H1 (cell line): ENCODE measurements around the gene PPP1R12A. TPM values are rescaled to one million over a fixed set of nuclear protein-coding genes. Genes with fewer than 3 reads are reported as not detected.

Experiments
- CTCF ChIA-PET: fragments of 300-600 bp; sonication (Branson Sonifier 250); formaldehyde crosslinking; loops from one replicate; lab custom pipeline; 2021; ENCODE audit not compliant: partially characterized antibody; lab: Charles Lee
- POLR2A ChIA-PET: fragments of 300-600 bp; sonication (Branson Sonifier 250); formaldehyde crosslinking; loops from one replicate; lab custom pipeline; 2021; ENCODE audit warnings: inconsistent platforms; ENCODE audit not compliant: partially characterized antibody; lab: Charles Lee
- DNase-seq, 2 experiments: peaks; one replicate each; pipeline versions ENCODE4 v3.0.0 to v3.0.0-alpha.2; 2010 to 2022; ENCODE audit warnings: low spot score in 2 of 2, low read depth in 1 of 2, mixed read lengths in 1 of 2
- FAIRE-seq: peaks from 2 replicates; lab custom pipeline; 2011; peaks lifted over from hg19 to GRCh38; lab: Jason Lieb, UNC
- H2AFZ ChIP-seq: 2 replicates; pipeline ENCODE4 v1.8.1; 2012; ENCODE audit warnings: low read length, inconsistent platforms
- H2AK5ac ChIP-seq: 2 replicates; pipeline ENCODE4 v1.6.1; 2013; ENCODE audit warnings: low read depth, low read length
- H2BK120ac ChIP-seq: replicated peaks from 2 replicates; pipeline ENCODE3; 2013; ENCODE audit warnings: low read depth, low read length, inconsistent platforms
- H2BK12ac ChIP-seq: 2 replicates; pipeline ENCODE4 v1.6.1; 2013; ENCODE audit warnings: low read depth, low read length
- H2BK15ac ChIP-seq: 2 replicates; pipeline ENCODE4 v1.6.1; 2013; ENCODE audit warnings: low read length
- H2BK20ac ChIP-seq: 2 replicates; pipeline ENCODE4 v1.6.1; 2013; ENCODE audit warnings: low read length
- H2BK5ac ChIP-seq: 2 replicates; pipeline ENCODE4 v1.6.1; 2013; ENCODE audit warnings: low read depth, low read length
- H3K14ac ChIP-seq: 2 replicates; pipeline ENCODE4 v1.6.1; 2013; ENCODE audit warnings: inconsistent platforms; ENCODE audit not compliant: insufficient read length
- H3K18ac ChIP-seq: 2 replicates; pipeline ENCODE4 v1.6.1; 2013; ENCODE audit warnings: low read length; ENCODE audit errors: extremely low read depth
- H3K23ac ChIP-seq: 2 replicates; pipeline ENCODE4 v1.6.1; 2013; ENCODE audit warnings: inconsistent platforms; ENCODE audit not compliant: insufficient read length
- H3K23me2 ChIP-seq: 2 replicates; pipeline ENCODE4 v1.6.1; 2013; ENCODE audit warnings: low read depth, low read length
- H3K27ac ChIP-seq: 2 replicates; pipeline ENCODE4 v1.6.1; 2011; ENCODE audit warnings: low read depth, low read length, inconsistent platforms
- H3K27me3 ChIP-seq, 4 experiments: replicated peaks in 1 of 4; 1 replicate in 1 of 4; 2 replicates in 3 of 4; pipeline versions ENCODE4 v1.6.1 to v1.8.1; 2011 to 2013; ENCODE audit warnings: low read length in 3 of 4, mild to moderate bottlenecking in 3 of 4, inconsistent platforms in 2 of 4, mixed read lengths in 2 of 4, moderate library complexity in 1 of 4; ENCODE audit not compliant: control insufficient read depth in 3 of 4, insufficient read depth in 3 of 4; ENCODE audit errors: extremely low read depth in 1 of 4
- H3K36me3 ChIP-seq, 4 experiments: 2 replicates each; pipeline versions ENCODE4 v1.6.1 to v1.8.1; 2011 to 2013; ENCODE audit warnings: mild to moderate bottlenecking in 4 of 4, low read length in 3 of 4, moderate library complexity in 2 of 4, control low read depth in 1 of 4, inconsistent platforms in 1 of 4; ENCODE audit not compliant: insufficient read depth in 4 of 4, control insufficient read depth in 2 of 4
- H3K4ac ChIP-seq: replicated peaks from 2 replicates; pipeline ENCODE3; 2013; ENCODE audit warnings: low read length, low read depth, mixed read lengths, inconsistent platforms; ENCODE audit not compliant: insufficient read length
- H3K4me1 ChIP-seq, 4 experiments: replicated peaks in 1 of 4; 1 replicate in 1 of 4; 2 replicates in 3 of 4; pipeline versions ENCODE4 v1.6.1 to v1.8.1; 2011 to 2013; ENCODE audit warnings: low read length in 3 of 4, inconsistent platforms in 2 of 4, mixed read lengths in 1 of 4; ENCODE audit not compliant: insufficient read depth in 4 of 4, control insufficient read depth in 3 of 4
- H3K4me2 ChIP-seq, 2 experiments: 2 replicates each; pipeline versions ENCODE4 v1.6.1 to v1.8.1; 2011 to 2013; ENCODE audit warnings: low read depth in 2 of 2, low read length in 2 of 2, control low read depth in 1 of 2, inconsistent platforms in 1 of 2, mild to moderate bottlenecking in 1 of 2; ENCODE audit not compliant: insufficient read depth in 1 of 2
- H3K4me3 ChIP-seq, 4 experiments: fragments of 200-600, 300-600 bp in 1 of 4; sonication (generic), shearing (Covaris generic), sonication (Bioruptor Twin) in 1 of 4; 2 replicates each; pipeline versions ENCODE4 v1.5.1 to v1.8.1; 2011 to 2016; ENCODE audit warnings: low read length in 4 of 4, low read depth in 3 of 4, control low read depth in 2 of 4, inconsistent platforms in 2 of 4, mild to moderate bottlenecking in 2 of 4, mixed read lengths in 1 of 4, moderate library complexity in 1 of 4; ENCODE audit not compliant: insufficient read depth in 2 of 4; ENCODE audit errors: extremely low read depth in 1 of 4
- H3K56ac ChIP-seq: replicated peaks from 2 replicates; pipeline ENCODE3; 2013; ENCODE audit warnings: low read depth, mild to moderate bottlenecking, mixed read lengths, low read length, inconsistent platforms; ENCODE audit not compliant: insufficient read length
- H3K79me1 ChIP-seq: 2 replicates; pipeline ENCODE4 v1.6.1; 2013; ENCODE audit warnings: low read depth, low read length, control low read depth
- H3K79me2 ChIP-seq, 2 experiments: 2 replicates each; pipeline versions ENCODE4 v1.6.1 to v1.8.1; 2012 to 2013; ENCODE audit warnings: low read length in 2 of 2, mild to moderate bottlenecking in 2 of 2, inconsistent platforms in 1 of 2; ENCODE audit not compliant: insufficient read depth in 2 of 2, control insufficient read depth in 1 of 2
- H3K9ac ChIP-seq, 4 experiments: replicated peaks in 1 of 4; 1 replicate in 1 of 4; 2 replicates in 3 of 4; pipeline versions ENCODE4 v1.6.1 to v1.8.1; 2011 to 2013; ENCODE audit warnings: low read depth in 3 of 4, low read length in 3 of 4, control low read depth in 2 of 4, mild to moderate bottlenecking in 2 of 4, moderate library complexity in 2 of 4, inconsistent platforms in 1 of 4; ENCODE audit errors: extremely low read depth in 1 of 4
- H3K9me3 ChIP-seq, 2 experiments: 2 replicates each; pipeline versions ENCODE4 v1.6.1 to v1.8.1; 2012 to 2013; ENCODE audit warnings: mild to moderate bottlenecking in 2 of 2, moderate library complexity in 2 of 2, control low read depth in 1 of 2, inconsistent platforms in 1 of 2, low read depth in 1 of 2, low read length in 1 of 2, mixed read lengths in 1 of 2; ENCODE audit not compliant: insufficient read depth in 2 of 2
- H4K20me1 ChIP-seq, 2 experiments: replicated peaks in 1 of 2; 2 replicates each; pipeline versions ENCODE3 to v1.8.1; 2011 to 2013; ENCODE audit warnings: inconsistent platforms in 2 of 2, low read length in 2 of 2, mild to moderate bottlenecking in 1 of 2; ENCODE audit not compliant: insufficient read depth in 2 of 2, control insufficient read depth in 1 of 2
- H4K5ac ChIP-seq: 2 replicates; pipeline ENCODE4 v1.6.1; 2013; ENCODE audit warnings: low read length, low read depth, mixed read lengths, inconsistent platforms; ENCODE audit not compliant: insufficient read length
- H4K8ac ChIP-seq: 2 replicates; pipeline ENCODE4 v1.8.0; 2013; ENCODE audit warnings: mild to moderate bottlenecking, moderate library complexity, low read length, inconsistent platforms; ENCODE audit not compliant: insufficient read depth; ENCODE audit errors: extremely low read depth
- H4K91ac ChIP-seq: replicated peaks from 2 replicates; pipeline ENCODE3; 2013; ENCODE audit warnings: low read length, mixed read lengths, inconsistent platforms; ENCODE audit not compliant: insufficient read length
- ATF2 ChIP-seq: IDR thresholded peaks from 2 replicates; pipeline ENCODE4 v1.6.1; 2012; ENCODE audit warnings: low read length, inconsistent platforms
- POLR2AphosphoS5 ChIP-seq: IDR thresholded peaks from 2 replicates; pipeline ENCODE4 v1.6.1; 2011; ENCODE audit warnings: low read depth, low read length
- WGBS, 2 experiments: shearing (Covaris generic) in 1 of 2; methylation state at CpG; one replicate each; pipeline versions ENCODE4 v1.1.6 to v1.1.7; 2013 to 2015; ENCODE audit warnings: low lambda C conversion rate in 2 of 2, mixed read lengths in 2 of 2, inconsistent platforms in 1 of 2, low coverage in 1 of 2, missing lambda C conversion rate in 1 of 2; ENCODE audit not compliant: insufficient replicate concordance in 2 of 2, insufficient coverage in 1 of 2, insufficient read length in 1 of 2; ENCODE audit errors: extremely low coverage in 1 of 2, missing lambda C conversion rate in 1 of 2; 5-methylcytosine and 5-hydroxymethylcytosine counted together
- polyA plus RNA-seq, 7 experiments: library from polyadenylated mRNA; depleted of rRNA in 3 of 7; stranded (reverse) in 5 of 7; unstranded in 2 of 7; fragments of >200 nt in 5 of 7; fragments of 200-250 nt in 2 of 7; gene quantifications; 1 replicate in 5 of 7; 2 replicates in 1 of 7; 4 replicates in 1 of 7; pipeline versions ENCODE4 v1.2.1 to v1.2.3, GENCODE V29; 2011 to 2013; ENCODE audit warnings: missing spikeins in 2 of 7, mixed read lengths in 2 of 7
- total RNA-seq: library from RNA; stranded (reverse); fragmentation: NEBNext Ultra II Directional; extraction: Animal tissue kit (Norgen Biotek cat#: 25700); gene quantifications from 2 replicates; pipeline ENCODE4 v1.2.1, GENCODE V29; 2021

Gene PPP1R12A
- total and polyA plus RNA-seq, 2 of the 8 experiments (the other 6 are each of a cell fraction or from before 2014, with no cell fraction given): 14.7 to 81.5 TPM

GRCh38 chr12:79828924-79829323, 106.0 kb downstream of the PPP1R12A start:
- H3K4me3 ChIP-seq: no peak overlapping the region
- H3K4ac ChIP-seq: no peak overlapping the region
- H3K18ac ChIP-seq: no peak overlapping the region
- H2BK12ac ChIP-seq: no peak overlapping the region
- H3K4me1 ChIP-seq: no peaks in the 10 kb centered on the region
- no peaks in the 10 kb centered on the region for H4K20me1 ChIP-seq
- no peak overlapping the region for H3K14ac ChIP-seq
- ChIA-PET CTCF (interaction anchor here (0.8 to 0.9 kb wide), 2 partner anchors 59 to 310 kb away, joined by 3 to 4 read pairs; no protein-coding TSS in a partner anchor), POLR2A (no interaction called here)
- no peak overlapping the region for H2BK15ac ChIP-seq
- H3K9me3 ChIP-seq: no peaks in the 10 kb centered on the region
- no peak for TF ChIP-seq POLR2AphosphoS5
- no peak for TF ChIP-seq ATF2
- H3K9ac ChIP-seq: no peak overlapping the region
- H2BK20ac ChIP-seq: no peak overlapping the region
- peaks cover 0 to 2% of the 10 kb centered on the region in 2 experiments; a peak in 1 of 4 replicates for H3K79me2 ChIP-seq
- H3K56ac ChIP-seq: no peak overlapping the region
- no peak overlapping the region for H4K8ac ChIP-seq
- H4K5ac ChIP-seq: no peak overlapping the region
- no peaks in the 10 kb centered on the region for H3K27me3 ChIP-seq
- no peak overlapping the region for H3K23ac ChIP-seq
- peaks cover 0 to 10% (median 0%) of the 10 kb centered on the region in 4 experiments; a peak in 2 of 8 replicates for H3K36me3 ChIP-seq
- 91% methylated on average over 2 of the region's 2 CpGs; no CpG with 5 or more reads in 1 of the 2 experiments for WGBS, 2 experiments
- no peak overlapping the region for H2BK5ac ChIP-seq
- no peak overlapping the region for H2AK5ac ChIP-seq
- H3K4me2 ChIP-seq: no peak overlapping the region
- DNase-seq (no peak), FAIRE-seq (no peak)
- no peak overlapping the region for H3K27ac ChIP-seq
- no peaks in the 10 kb centered on the region for H3K23me2 ChIP-seq
- no peaks in the 10 kb centered on the region; the same call in 1 of the 2 replicates for H3K79me1 ChIP-seq
- no peak overlapping the region for H2BK120ac ChIP-seq
- no peak overlapping the region for H4K91ac ChIP-seq
- no peak overlapping the region for H2AFZ ChIP-seq
